ENCODE measurements around the gene ING2.
A peak's percentile ranks its signal among the peaks of the same experiment; 100 is the strongest.

The ING2 gene

GRCh38 chr4:183544109-183544508 lies 39.3 kb downstream of the ING2 start:
- Histone ChIP-seq H4K5ac (ENCODE audit: low read length) (no peak overlapping the region), H3K27me3 (ENCODE audit: insufficient read depth, low read length, poor library complexity) (no peaks in the 10 kb centered on the region)

GRCh38 chr4:183546376-183546775 lies 41.5 kb downstream of the ING2 start:
- H3K9ac ChIP-seq (ENCODE audit: low read length): no peak overlapping the region

More at GRCh38 chr4:183544109-183544508, 39.3 kb downstream of the ING2 start:
- Histone ChIP-seq H2BK5ac (ENCODE audit: low read length) (no peak overlapping the region), H3K23ac (ENCODE audit: low read length) (no peak overlapping the region), H2AK5ac (ENCODE audit: low read length) (no peak overlapping the region), H3K4me2 (ENCODE audit: low read length) (no peak overlapping the region), H3K36me3 (ENCODE audit: control insufficient read depth, insufficient read depth, low read length) (no peaks in the 10 kb centered on the region), H3K27ac (ENCODE audit: low read depth, low read length) (no peak overlapping the region), H4K8ac (ENCODE audit: low read depth, low read length) (no peak overlapping the region), H3K18ac (ENCODE audit: low read length) (no peak overlapping the region), H3K4ac (ENCODE audit: low read depth, low read length) (no peak overlapping the region), H3K4me1 (ENCODE audit: control insufficient read depth, low read depth, low read length) (no peaks in the 10 kb centered on the region), H3K56ac (ENCODE audit: low read length) (no peak overlapping the region), H2BK120ac (ENCODE audit: low read depth, low read length) (no peak overlapping the region), H3K4me3 (ENCODE audit: low read length) (no peak overlapping the region), H3K79me1 (ENCODE audit: low read length) (no peaks in the 10 kb centered on the region), H3K79me2 (ENCODE audit: control insufficient read depth, insufficient read depth, low read length) (no peaks in the 10 kb centered on the region), H3K9ac (ENCODE audit: low read length) (no peak overlapping the region), H2BK15ac (replicated peaks; ENCODE audit: low read depth) (no peak overlapping the region)
- peak; percentile 16 for DNase-seq
- no CpG with 5 or more reads among the region's 5 CpGs for WGBS (ENCODE audit: extremely low coverage, insufficient coverage, low lambda C conversion rate)

GRCh38 chr4:183548306-183548705 lies 43.4 kb downstream of the ING2 start:
- no peak overlapping the region for H3K4me2 ChIP-seq (ENCODE audit: low read length)
- no peak overlapping the region for H3K18ac ChIP-seq (ENCODE audit: low read length)
- no peak overlapping the region for H4K5ac ChIP-seq (ENCODE audit: low read length)
- H3K27me3 ChIP-seq (ENCODE audit: insufficient read depth, low read length, poor library complexity): no peaks in the 10 kb centered on the region
- H3K9ac ChIP-seq (ENCODE audit: low read length): no peak overlapping the region
- H3K36me3 ChIP-seq (ENCODE audit: control insufficient read depth, insufficient read depth, low read length): no peaks in the 10 kb centered on the region
- no peak overlapping the region for H3K27ac ChIP-seq (ENCODE audit: low read depth, low read length)
- no peak overlapping the region for H2AK5ac ChIP-seq (ENCODE audit: low read length)
- H3K4me1 ChIP-seq (ENCODE audit: control insufficient read depth, low read depth, low read length): no peaks in the 10 kb centered on the region
- no peak for DNase-seq
- H2BK5ac ChIP-seq (ENCODE audit: low read length): no peak overlapping the region
- H3K79me1 ChIP-seq (ENCODE audit: low read length): no peaks in the 10 kb centered on the region
- H3K23ac ChIP-seq (ENCODE audit: low read length): no peak overlapping the region
- no peak overlapping the region for H3K4ac ChIP-seq (ENCODE audit: low read depth, low read length)
- no CpG with 5 or more reads among the region's 3 CpGs for WGBS (ENCODE audit: extremely low coverage, insufficient coverage, low lambda C conversion rate)
- no peak overlapping the region for H2BK15ac ChIP-seq (replicated peaks; ENCODE audit: low read depth)
- no peak overlapping the region for H3K4me3 ChIP-seq (ENCODE audit: low read length)
- H3K56ac ChIP-seq (ENCODE audit: low read length): no peak overlapping the region
- no peak overlapping the region for H4K8ac ChIP-seq (ENCODE audit: low read depth, low read length)
- no peak overlapping the region for H2BK120ac ChIP-seq (ENCODE audit: low read depth, low read length)
- no peaks in the 10 kb centered on the region for H3K79me2 ChIP-seq (ENCODE audit: control insufficient read depth, insufficient read depth, low read length)

More at GRCh38 chr4:183546376-183546775, 41.5 kb downstream of the ING2 start:
- no peak for DNase-seq
- no peaks in the 10 kb centered on the region for H3K4me1 ChIP-seq (ENCODE audit: control insufficient read depth, low read depth, low read length)
- H3K36me3 ChIP-seq (ENCODE audit: control insufficient read depth, insufficient read depth, low read length): no peaks in the 10 kb centered on the region
- H3K56ac ChIP-seq (ENCODE audit: low read length): no peak overlapping the region
- no peak overlapping the region for H3K18ac ChIP-seq (ENCODE audit: low read length)
- H3K79me2 ChIP-seq (ENCODE audit: control insufficient read depth, insufficient read depth, low read length): no peaks in the 10 kb centered on the region
- no peak overlapping the region for H3K4me2 ChIP-seq (ENCODE audit: low read length)
- H4K8ac ChIP-seq (ENCODE audit: low read depth, low read length): no peak overlapping the region
- H2BK15ac ChIP-seq (replicated peaks; ENCODE audit: low read depth): no peak overlapping the region
- no peak overlapping the region for H3K27ac ChIP-seq (ENCODE audit: low read depth, low read length)
- H4K5ac ChIP-seq (ENCODE audit: low read length): no peak overlapping the region
- no peak overlapping the region for H2AK5ac ChIP-seq (ENCODE audit: low read length)
- H2BK120ac ChIP-seq (ENCODE audit: low read depth, low read length): no peak overlapping the region
- H3K23ac ChIP-seq (ENCODE audit: low read length): no peak overlapping the region
- no CpG with 5 or more reads among the region's 6 CpGs for whole genome bisulfite sequencing (ENCODE audit: extremely low coverage, insufficient coverage, low lambda C conversion rate)
- no peak overlapping the region for H2BK5ac ChIP-seq (ENCODE audit: low read length)
- H3K4me3 ChIP-seq (ENCODE audit: low read length): no peak overlapping the region
- no peaks in the 10 kb centered on the region for H3K27me3 ChIP-seq (ENCODE audit: insufficient read depth, low read length, poor library complexity)
- no peak overlapping the region for H3K4ac ChIP-seq (ENCODE audit: low read depth, low read length)
- no peaks in the 10 kb centered on the region for H3K79me1 ChIP-seq (ENCODE audit: low read length)

DNA sequence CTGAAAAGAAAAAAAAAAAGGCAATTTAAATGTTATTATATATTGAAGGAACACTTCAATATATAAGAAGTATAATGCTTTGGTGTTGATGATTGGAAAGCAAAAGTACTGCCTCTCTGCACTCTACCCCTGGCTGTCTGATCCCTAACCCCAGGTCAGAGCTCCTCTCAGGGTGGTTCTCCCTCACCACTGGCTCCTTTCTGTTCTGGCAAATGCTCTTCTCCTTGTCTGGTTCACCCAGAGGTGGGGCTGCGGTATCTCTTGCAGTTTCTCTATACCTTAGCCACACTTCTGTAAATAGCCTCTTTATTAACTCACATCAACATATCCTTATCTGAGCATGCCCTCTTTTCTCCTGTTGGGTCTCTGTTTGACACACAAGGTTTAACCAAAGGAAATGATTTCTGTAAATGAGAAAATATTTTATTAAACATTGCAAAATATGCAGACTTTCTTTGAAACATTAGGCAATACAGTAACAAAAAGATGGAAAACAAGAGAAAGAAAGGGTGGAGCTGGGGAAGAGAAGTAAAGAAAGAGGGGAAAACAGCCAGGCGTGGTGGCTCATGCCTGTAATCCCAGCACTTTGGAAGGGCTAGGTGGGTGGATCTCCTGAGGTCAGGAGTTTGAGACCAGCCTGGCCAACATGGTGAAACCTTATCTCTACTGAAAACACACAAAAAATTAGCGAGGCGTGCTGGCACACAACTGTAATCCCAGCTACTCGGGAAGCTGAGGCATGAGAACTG lies 45.7 kb downstream of the ING2 start:
- WGBS (ENCODE audit: extremely low coverage, insufficient coverage, low lambda C conversion rate): no CpG with 5 or more reads among the region's 5 CpGs
- Histone ChIP-seq H3K56ac (ENCODE audit: low read length) (no peak overlapping the region), H4K5ac (ENCODE audit: low read length) (no peak overlapping the region), H3K79me1 (ENCODE audit: low read length) (no peaks in the 10 kb centered on the region), H2BK5ac (ENCODE audit: low read length) (no peak overlapping the region), H3K23ac (ENCODE audit: low read length) (no peak overlapping the region), H3K4me1 (ENCODE audit: control insufficient read depth, low read depth, low read length) (no peaks in the 10 kb centered on the region), H3K79me2 (ENCODE audit: control insufficient read depth, insufficient read depth, low read length) (no peaks in the 10 kb centered on the region), H3K27ac (ENCODE audit: low read depth, low read length) (no peak overlapping the region), H2BK120ac (ENCODE audit: low read depth, low read length) (no peak overlapping the region), H2BK15ac (replicated peaks; ENCODE audit: low read depth) (no peak overlapping the region), H3K27me3 (ENCODE audit: insufficient read depth, low read length, poor library complexity) (no peaks in the 10 kb centered on the region), H3K4ac (ENCODE audit: low read depth, low read length) (no peak overlapping the region), H3K4me2 (ENCODE audit: low read length) (no peak overlapping the region), H4K8ac (ENCODE audit: low read depth, low read length) (no peak overlapping the region), H3K18ac (ENCODE audit: low read length) (no peak overlapping the region), H3K9ac (ENCODE audit: low read length) (no peak overlapping the region), H2AK5ac (ENCODE audit: low read length) (no peak overlapping the region), H3K36me3 (ENCODE audit: control insufficient read depth, insufficient read depth, low read length) (no peaks in the 10 kb centered on the region), H3K4me3 (ENCODE audit: low read length) (no peak overlapping the region)
- no peak for DNase-seq

DNA sequence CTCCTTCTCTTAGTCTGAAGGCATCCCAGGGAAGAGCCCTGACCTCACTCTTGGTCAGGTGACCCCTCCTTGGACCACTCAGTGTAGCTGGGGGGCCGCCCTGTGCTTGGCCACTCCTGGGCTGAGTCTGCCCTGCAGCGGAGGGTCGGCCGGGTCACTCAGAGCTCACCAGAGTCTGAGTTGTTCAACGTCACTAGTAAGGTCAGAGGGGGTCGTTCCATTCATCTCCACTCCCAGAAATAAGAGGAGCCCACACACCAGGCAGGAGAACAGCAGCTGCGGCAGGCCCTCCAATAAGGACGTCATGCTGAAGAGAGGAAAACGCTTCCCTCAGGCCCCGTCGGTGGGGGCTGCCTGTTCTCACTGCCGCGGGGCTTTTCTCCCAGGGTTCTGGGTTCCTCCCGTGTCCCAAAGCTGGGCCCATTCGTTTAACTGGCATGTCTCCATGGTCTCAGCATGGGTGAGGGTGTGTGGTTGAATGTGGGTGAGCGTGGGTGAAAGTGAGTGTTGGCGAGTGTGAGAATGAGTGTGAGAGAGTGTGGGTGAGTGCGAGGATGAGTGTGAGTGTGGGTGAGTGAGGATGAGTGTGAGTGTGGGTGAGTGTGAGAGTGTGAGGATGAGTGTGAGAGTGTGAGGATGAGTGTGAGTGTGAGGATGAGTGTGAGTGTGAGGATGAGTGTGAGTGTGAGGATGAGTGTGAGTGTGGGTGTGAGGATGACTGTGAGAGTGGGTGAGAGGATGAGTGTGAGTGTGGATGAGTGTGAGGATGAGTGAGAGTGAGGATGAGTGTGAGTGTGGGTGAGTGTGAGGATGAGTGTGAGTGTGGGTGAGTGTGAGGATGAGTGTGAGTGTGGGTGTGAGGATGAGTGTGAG lies 47.7 kb downstream of the ING2 start:
- no peak overlapping the region for H3K23ac ChIP-seq (ENCODE audit: low read length)
- no peak overlapping the region for H2AK5ac ChIP-seq (ENCODE audit: low read length)
- H2BK5ac ChIP-seq (ENCODE audit: low read length): no peak overlapping the region
- H3K4ac ChIP-seq (ENCODE audit: low read depth, low read length): no peak overlapping the region
- no peak overlapping the region for H3K27ac ChIP-seq (ENCODE audit: low read depth, low read length)
- no peak overlapping the region for H3K18ac ChIP-seq (ENCODE audit: low read length)
- no peaks in the 10 kb centered on the region for H3K4me1 ChIP-seq (ENCODE audit: control insufficient read depth, low read depth, low read length)
- no peak for DNase-seq
- WGBS (ENCODE audit: extremely low coverage, insufficient coverage, low lambda C conversion rate): 100% methylated on average over 3 of the region's 18 CpGs
- no peaks in the 10 kb centered on the region for H3K36me3 ChIP-seq (ENCODE audit: control insufficient read depth, insufficient read depth, low read length)
- H3K4me3 ChIP-seq (ENCODE audit: low read length): no peak overlapping the region
- H2BK120ac ChIP-seq (ENCODE audit: low read depth, low read length): no peak overlapping the region
- no peaks in the 10 kb centered on the region for H3K79me1 ChIP-seq (ENCODE audit: low read length)
- no peak overlapping the region for H2BK15ac ChIP-seq (replicated peaks; ENCODE audit: low read depth)
- H3K4me2 ChIP-seq (ENCODE audit: low read length): no peak overlapping the region
- H4K8ac ChIP-seq (ENCODE audit: low read depth, low read length): no peak overlapping the region
- H3K9ac ChIP-seq (ENCODE audit: low read length): no peak overlapping the region
- no peak overlapping the region for H3K56ac ChIP-seq (ENCODE audit: low read length)
- no peaks in the 10 kb centered on the region for H3K27me3 ChIP-seq (ENCODE audit: insufficient read depth, low read length, poor library complexity)
- H3K79me2 ChIP-seq (ENCODE audit: control insufficient read depth, insufficient read depth, low read length): no peaks in the 10 kb centered on the region
- no peak overlapping the region for H4K5ac ChIP-seq (ENCODE audit: low read length)
